ENCODE measurements around the gene MPLKIP.
"Not testable (repeated sequence)": the region's sequence is repeated elsewhere in the genome, so short reads cannot be mapped to it uniquely, and the experiment has no call there.

Gene MPLKIP

GRCh38 chr7:40122940-40123254 lies 11.5 kb downstream of the MPLKIP start:
- no peak for DNase-seq

DNA sequence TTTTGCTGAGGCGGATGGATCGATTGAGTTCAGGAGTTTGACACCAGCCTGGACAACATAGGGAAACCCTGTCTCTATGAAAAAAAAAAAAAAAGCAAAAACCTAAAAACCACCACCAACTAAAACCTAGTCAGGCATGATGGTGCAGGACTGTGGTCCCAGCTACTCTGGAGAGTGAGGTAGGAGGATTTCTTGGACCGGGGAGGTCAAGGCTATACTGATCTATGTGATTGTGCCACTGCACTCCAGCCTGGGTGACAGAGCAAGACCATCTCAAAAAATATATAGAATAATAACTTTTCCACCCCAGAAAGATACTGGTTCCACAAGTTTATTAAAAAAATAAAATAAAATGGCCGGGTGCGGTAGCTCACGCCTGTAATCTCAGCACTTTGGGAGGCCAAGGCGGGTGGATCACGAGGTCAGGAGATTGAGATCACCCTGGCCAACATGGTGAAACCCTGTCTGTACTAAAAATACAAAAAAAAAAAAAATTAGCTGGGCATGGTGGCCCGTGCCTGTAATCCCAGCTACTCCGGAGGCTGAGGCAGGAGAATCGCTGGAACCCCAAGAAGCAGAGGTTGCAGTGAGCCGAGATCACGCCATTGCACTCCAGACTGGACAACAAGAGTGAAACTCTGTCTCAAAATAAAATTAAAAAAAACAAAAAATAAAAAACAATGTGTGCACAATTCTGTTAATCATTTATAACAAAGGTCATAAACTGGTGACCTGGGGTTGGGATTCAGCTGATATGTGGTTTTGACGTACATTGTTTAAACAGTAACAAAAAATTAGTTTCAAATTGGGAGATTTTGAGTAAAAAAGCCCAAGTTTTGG lies 12.1 kb downstream of the MPLKIP start:
- DNase-seq, result not testable (repeated sequence)

DNA sequence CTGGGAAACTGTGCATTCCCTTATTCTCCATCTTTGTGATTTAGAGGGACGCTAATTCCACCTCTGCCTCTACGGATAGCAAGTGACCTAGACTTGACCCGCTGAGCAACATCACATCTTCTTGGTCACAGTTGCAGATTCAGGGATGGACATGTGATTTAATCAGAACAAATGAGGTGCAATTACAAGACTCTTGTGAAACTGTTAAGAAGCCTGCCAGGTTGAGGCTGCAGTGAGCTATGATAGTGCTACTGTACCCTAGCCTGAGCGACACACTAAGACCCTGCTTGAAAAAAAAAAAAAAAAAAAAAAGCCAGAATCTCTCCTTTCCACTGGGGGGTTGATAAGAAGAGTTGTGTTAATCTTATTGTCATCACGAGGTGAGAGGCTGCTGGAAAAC lies 14.4 kb downstream of the MPLKIP start:
- no peak for DNase-seq

- not testable (repeated sequence) for DNase-seq
These were observed 16.2 kb downstream of the MPLKIP start for GRCh38 chr7:40118201-40118600.

DNA sequence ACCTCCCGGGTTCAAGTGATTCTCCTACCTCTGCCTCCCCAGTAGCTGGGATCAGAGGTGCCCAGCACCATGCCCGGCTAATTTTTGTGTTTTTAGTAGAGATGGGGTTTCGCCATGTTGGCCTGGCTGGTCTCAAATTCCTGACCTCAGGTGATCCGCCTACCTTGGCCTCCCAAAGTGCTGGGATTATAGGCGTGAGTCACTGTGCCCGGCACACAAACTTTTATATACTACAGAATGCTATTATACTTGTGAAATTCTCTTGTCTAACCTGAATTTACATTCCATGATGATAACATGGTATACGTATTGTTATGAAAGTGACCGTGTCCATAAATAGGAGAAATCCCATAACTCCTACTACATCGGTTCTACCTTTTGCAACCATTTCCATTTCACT lies 17.2 kb downstream of the MPLKIP start:
- not testable (repeated sequence) for DNase-seq

DNA sequence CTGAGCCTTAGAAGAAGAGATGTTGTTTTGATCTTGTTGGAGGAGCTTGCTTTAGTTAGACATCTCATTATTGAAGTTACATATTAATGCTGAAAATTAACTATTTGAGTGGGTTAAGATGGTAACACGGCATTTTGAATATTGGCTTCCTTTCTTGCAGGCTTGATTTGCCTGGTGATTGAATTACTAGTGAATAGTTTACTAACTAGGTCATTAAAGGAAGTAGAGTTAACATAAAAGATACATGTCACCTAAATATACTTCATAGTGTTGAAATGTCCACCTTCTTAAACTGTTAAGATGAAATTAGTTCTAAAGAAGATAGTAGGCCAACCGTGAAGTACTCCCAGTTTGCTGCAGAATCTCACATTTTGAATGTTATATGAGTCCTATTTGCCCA lies 18.5 kb downstream of the MPLKIP start:
- no peak for DNase-seq

GRCh38 chr7:40105879-40106473 lies 28.4 kb downstream of the MPLKIP start:
- no peak for DNase-seq

DNA sequence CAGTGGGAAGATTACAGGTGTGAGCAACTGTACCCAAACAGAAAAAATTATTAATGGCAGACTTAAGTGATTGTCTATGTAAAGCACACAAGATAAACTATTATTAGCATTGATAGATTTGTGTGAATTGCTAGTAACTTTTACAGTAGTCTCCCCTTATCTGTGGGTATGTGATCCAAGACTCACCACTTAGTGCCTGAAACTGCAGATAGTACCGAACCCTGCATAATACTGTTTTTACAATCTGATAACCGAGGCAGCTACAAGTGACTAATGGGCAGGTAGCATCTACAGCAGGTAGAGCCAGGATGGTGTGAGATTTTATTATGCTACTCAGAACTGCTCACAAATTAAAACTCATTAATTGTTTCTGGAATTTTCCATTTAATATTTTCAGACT lies 31.5 kb downstream of the MPLKIP start:
- DNase-seq, result no peak

- DNase-seq, result no peak
These were observed 33.2 kb downstream of the MPLKIP start for GRCh38 chr7:40101201-40101600.

DNA sequence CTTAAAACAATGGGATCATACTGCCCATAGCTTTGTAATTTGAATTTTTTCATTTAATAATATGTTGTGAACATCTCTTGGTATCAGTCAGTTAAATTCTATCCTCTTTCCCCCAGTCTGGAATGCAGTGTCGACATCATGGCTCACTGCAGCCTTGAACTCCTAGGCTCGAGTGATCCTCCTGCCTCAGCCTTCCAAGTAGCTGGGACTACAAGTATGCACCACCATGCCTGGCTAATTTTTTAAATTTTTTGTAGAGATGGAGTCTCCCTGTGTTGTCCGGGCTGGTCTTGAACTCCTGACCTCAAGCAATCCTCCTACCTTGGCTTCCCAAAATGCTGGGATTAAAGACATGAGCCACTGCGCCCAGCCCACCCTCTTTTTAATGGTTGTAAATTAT lies 34.6 kb downstream of the MPLKIP start:
- no peak for DNase-seq

GRCh38 chr7:40098810-40099209 lies 35.6 kb downstream of the MPLKIP start:
- DNase-seq, result no peak

DNA sequence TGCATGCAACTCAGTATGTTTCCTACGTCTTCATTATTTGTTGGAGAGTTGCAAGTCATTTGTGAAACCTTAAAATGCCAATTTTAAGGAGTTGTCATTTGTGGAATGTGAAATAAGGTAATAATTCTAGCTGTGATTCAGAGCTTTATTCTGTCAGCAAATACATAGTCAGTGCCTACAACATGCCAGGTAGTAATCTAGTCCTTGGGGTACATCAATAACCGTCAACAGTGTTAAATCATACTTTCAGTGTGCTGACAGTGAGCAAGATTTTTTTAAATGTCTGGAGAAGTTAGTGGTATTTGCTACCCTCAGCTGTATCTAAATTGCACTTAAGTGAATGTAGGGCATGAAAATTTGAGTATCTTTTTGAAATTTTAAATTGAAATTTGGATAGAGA lies 36.7 kb downstream of the MPLKIP start:
- DNase-seq, result no peak

GRCh38 chr7:40095695-40096327 lies 38.6 kb downstream of the MPLKIP start:
- DNase-seq, result no peak

- no peak for DNase-seq
These were observed 39.2 kb downstream of the MPLKIP start for GRCh38 chr7:40095230-40095629.

GRCh38 chr7:40093631-40094350 lies 40.6 kb downstream of the MPLKIP start:
- no peak for DNase-seq

DNA sequence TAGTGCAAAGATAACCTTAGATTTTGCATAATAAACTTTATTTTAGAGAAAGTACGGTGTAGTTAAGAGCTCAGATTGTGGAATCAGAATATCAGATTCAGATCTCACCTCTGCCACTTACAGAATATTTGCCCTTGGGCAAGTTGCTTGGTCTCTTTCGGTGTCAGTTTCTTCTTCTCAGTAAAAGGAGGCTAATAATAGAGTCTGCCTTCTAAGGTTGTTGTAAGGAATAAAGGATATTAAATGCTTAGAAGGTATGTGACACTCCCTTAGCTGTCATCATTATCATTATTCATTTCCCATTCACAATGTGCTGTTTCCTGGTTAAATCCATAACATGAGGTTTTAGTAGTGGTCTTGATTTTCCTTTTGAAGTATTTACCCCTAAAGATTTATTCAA lies 42.2 kb downstream of the MPLKIP start:
- no peak for DNase-seq

DNA sequence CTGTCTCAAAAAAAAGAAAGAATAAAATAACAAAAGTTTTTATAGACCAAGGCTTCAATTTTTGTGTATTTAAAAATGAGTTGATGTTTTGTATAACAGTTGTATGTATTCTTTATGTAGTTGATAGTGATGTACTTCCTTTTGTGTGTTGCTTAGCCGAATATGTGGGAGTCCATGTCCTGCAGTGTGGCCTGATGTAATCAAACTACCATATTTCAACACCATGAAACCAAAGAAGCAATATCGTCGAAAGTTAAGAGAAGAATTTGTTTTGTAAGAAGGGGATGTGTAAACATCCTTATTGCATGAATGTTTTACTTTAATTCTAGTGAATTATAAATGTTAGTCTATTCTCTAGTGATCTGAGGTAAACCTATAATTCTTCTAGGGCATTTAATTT lies 56.6 kb downstream of the MPLKIP start:
- no peak for DNase-seq

Data from stimulated activated CD8-positive, alpha-beta memory T cell treated with anti-CD3 and anti-CD28 coated beads, Interleukin-4, amount 100 ng/mL, for 48 hours (primary cell).